ENCODE measurements around the gene FAM193A.
"Not testable (repeated sequence)": the region's sequence is repeated elsewhere in the genome, so short reads cannot be mapped to it uniquely, and the experiment has no call there.

The FAM193A gene

GRCh38 chr4:2634014-2634413 is 97.6 kb downstream of the FAM193A start:
- H3K4me3 ChIP-seq (replicated peaks; ENCODE audit: low read depth, low read length): no peak overlapping the region
- H3K36me3 ChIP-seq (ENCODE audit: control insufficient read depth, insufficient read depth, low read length): peaks cover 21% of the 10 kb centered on the region
- no peaks in the 10 kb centered on the region for H3K27me3 ChIP-seq (replicated peaks; ENCODE audit: control insufficient read depth, insufficient read depth, low read length)
- no peak for DNase-seq (ENCODE audit: extremely low read depth, insufficient read length)
- no peak for TF ChIP-seq CTCF (IDR thresholded peaks at IDR 0.05; ENCODE audit: insufficient read depth, low read length, poor library complexity, severe bottlenecking)

GRCh38 chr4:2636331-2636730 is 99.9 kb downstream of the FAM193A start:
- Histone ChIP-seq H3K27me3 (replicated peaks; ENCODE audit: control insufficient read depth, insufficient read depth, low read length) (no peaks in the 10 kb centered on the region), H3K4me3 (replicated peaks; ENCODE audit: low read depth, low read length) (no peak overlapping the region), H3K36me3 (ENCODE audit: control insufficient read depth, insufficient read depth, low read length) (peaks cover 16% of the 10 kb centered on the region)
- no peak for DNase-seq (ENCODE audit: extremely low read depth, insufficient read length)
- TF ChIP-seq CTCF (IDR thresholded peaks at IDR 0.05; ENCODE audit: insufficient read depth, low read length, poor library complexity, severe bottlenecking): no peak

- H3K27me3 ChIP-seq (replicated peaks; ENCODE audit: control insufficient read depth, insufficient read depth, low read length); H3K4me3 ChIP-seq (replicated peaks; ENCODE audit: low read depth, low read length); DNase-seq (ENCODE audit: extremely low read depth, insufficient read length): not testable (repeated sequence)
- H3K36me3 ChIP-seq (ENCODE audit: control insufficient read depth, insufficient read depth, low read length): peaks cover 14% of the 10 kb centered on the region
Observed at GRCh38 chr4:2636994-2637393, 100.5 kb downstream of the FAM193A start.

DNA sequence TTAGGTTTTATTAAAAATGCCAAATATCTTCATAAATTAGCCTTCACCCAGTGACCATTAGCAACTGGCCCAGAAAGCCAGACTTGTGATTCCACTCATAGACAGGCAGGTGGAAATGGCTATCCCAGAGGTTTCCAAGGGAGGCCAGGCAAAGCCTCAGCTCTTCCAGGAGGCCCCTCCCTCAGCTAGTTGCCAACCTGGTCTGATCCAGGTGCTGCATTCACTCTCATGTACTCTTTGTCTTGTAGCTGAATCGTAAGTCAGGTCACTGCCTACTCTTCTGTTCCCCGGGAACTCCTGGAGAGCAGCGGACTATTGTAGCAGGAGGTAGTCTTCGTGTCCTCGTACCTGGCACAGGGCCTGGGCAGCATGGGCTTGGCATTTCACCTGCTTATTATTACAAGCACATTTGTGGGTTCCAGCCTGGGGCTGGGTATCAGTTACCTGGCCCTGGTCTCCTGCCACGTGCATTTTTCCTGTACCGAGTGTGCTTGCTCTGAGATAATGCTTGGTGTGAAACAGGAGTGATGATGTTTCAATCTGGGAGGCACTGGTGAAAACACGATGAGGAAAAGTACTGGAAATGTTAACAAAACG is 101.6 kb downstream of the FAM193A start:
- H3K36me3 ChIP-seq (ENCODE audit: control insufficient read depth, insufficient read depth, low read length): peaks cover 13% of the 10 kb centered on the region
- no peak for TF ChIP-seq CTCF (IDR thresholded peaks at IDR 0.05; ENCODE audit: insufficient read depth, low read length, poor library complexity, severe bottlenecking)
- H3K27me3 ChIP-seq (replicated peaks; ENCODE audit: control insufficient read depth, insufficient read depth, low read length): no peaks in the 10 kb centered on the region
- no peak for DNase-seq (ENCODE audit: extremely low read depth, insufficient read length)
- H3K4me3 ChIP-seq (replicated peaks; ENCODE audit: low read depth, low read length): no peak overlapping the region

DNA sequence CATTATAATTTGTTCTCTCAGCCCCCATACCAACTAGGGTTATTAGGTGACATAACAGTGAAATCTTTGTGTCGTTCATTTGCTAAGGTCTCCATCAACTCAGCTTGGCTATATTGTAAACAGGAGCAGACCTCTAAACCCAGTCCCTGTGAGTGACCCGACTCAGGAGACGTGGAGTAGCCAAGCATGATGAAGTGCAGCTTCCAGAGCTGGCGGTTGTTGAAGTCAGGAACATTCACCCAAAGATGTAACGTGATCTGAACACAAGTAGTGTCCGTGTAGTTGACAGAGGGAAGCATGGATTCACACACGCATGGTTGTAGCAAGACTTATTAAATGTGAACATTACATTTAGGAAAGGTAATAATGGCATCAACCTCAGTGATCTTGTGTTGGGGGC is 102.3 kb downstream of the FAM193A start:
- no peak for DNase-seq (ENCODE audit: extremely low read depth, insufficient read length)
- TF ChIP-seq CTCF (IDR thresholded peaks at IDR 0.05; ENCODE audit: insufficient read depth, low read length, poor library complexity, severe bottlenecking): no peak

GRCh38 chr4:2642968-2643367 is 106.5 kb downstream of the FAM193A start:
- DNase-seq (ENCODE audit: extremely low read depth, insufficient read length): no peak
- peaks cover 16% of the 10 kb centered on the region for H3K36me3 ChIP-seq (ENCODE audit: control insufficient read depth, insufficient read depth, low read length)
- no peak overlapping the region for H3K4me3 ChIP-seq (replicated peaks; ENCODE audit: low read depth, low read length)
- no peaks in the 10 kb centered on the region for H3K27me3 ChIP-seq (replicated peaks; ENCODE audit: control insufficient read depth, insufficient read depth, low read length)
- TF ChIP-seq CTCF (IDR thresholded peaks at IDR 0.05; ENCODE audit: insufficient read depth, low read length, poor library complexity, severe bottlenecking): no peak

More for the DNA sequence above, 102.3 kb downstream of the FAM193A start:
- no peak overlapping the region for H3K4me3 ChIP-seq (replicated peaks; ENCODE audit: low read depth, low read length)
- peaks cover 13% of the 10 kb centered on the region for H3K36me3 ChIP-seq (ENCODE audit: control insufficient read depth, insufficient read depth, low read length)
- no peaks in the 10 kb centered on the region for H3K27me3 ChIP-seq (replicated peaks; ENCODE audit: control insufficient read depth, insufficient read depth, low read length)
